B cell (primary cell): ENCODE results near the gene DPYSL4. TPM values are rescaled to one million over a fixed set of nuclear protein-coding genes. Genes with fewer than 3 reads are reported as not detected.

Experiments used
- ATAC-seq: fragments of 200-7000 bp; cut with Tn5 transposase; one replicate; pipeline ENCODE4 v1.10.0; 2021; ENCODE audit warnings: low read depth, mild to moderate bottlenecking, moderate number of reproducible peaks, moderate library complexity
- CTCF ChIA-PET: fragments of 350-600 bp; sonication (Branson Sonifier 250); formaldehyde crosslinking; loops from one replicate; lab custom pipeline; 2021; ENCODE audit warnings: antibody characterized with exemption, inconsistent platforms; lab: Charles Lee
- POLR2A ChIA-PET: fragments of 350-600 bp; sonication (Branson Sonifier 250); formaldehyde crosslinking; loops from one replicate; lab custom pipeline; 2021; ENCODE audit warnings: antibody characterized with exemption; lab: Charles Lee
- DNase-seq: peaks from one replicate; pipeline ENCODE4 v3.0.0; 2013
- H2AFZ ChIP-seq: 2 replicates; pipeline ENCODE4 v1.6.1; 2012; ENCODE audit warnings: mild to moderate bottlenecking, low read depth, low read length; ENCODE audit not compliant: insufficient read depth, poor library complexity, severe bottlenecking
- H3K27ac ChIP-seq, 2 donors: 1 replicate in 1 of 2; 2 replicates in 1 of 2; pipeline ENCODE4 v1.5.1; 2012 to 2013; ENCODE audit warnings: low read length in 2 of 2, mild to moderate bottlenecking in 2 of 2, moderate library complexity in 1 of 2
- H3K27me3 ChIP-seq, 4 experiments: fragments of 200-600 bp in 1 of 4; sonication (generic) in 1 of 4; replicated peaks in 1 of 4; 1 replicate in 2 of 4; 2 replicates in 2 of 4; pipeline versions ENCODE4 v1.6.1 to v1.7.0; 2013 to 2016; ENCODE audit warnings: low read length in 3 of 4, mild to moderate bottlenecking in 2 of 4, mixed read lengths in 1 of 4, moderate library complexity in 1 of 4; ENCODE audit not compliant: insufficient read depth in 4 of 4, control insufficient read depth in 3 of 4; ENCODE audit errors: control extremely low read depth in 1 of 4
- H3K36me3 ChIP-seq, 2 experiments: replicated peaks in 1 of 2; 1 replicate in 1 of 2; 2 replicates in 1 of 2; pipeline versions ENCODE4 v1.6.1 to v1.7.1; 2013; ENCODE audit warnings: low read length in 1 of 2; ENCODE audit not compliant: insufficient read depth in 2 of 2, control insufficient read depth in 1 of 2; ENCODE audit errors: control extremely low read depth in 1 of 2, extremely low read depth in 1 of 2
- H3K4me1 ChIP-seq, 2 donors: fragments of 200-600 bp in 1 of 2; sonication (generic) in 1 of 2; 1 replicate in 1 of 2; 2 replicates in 1 of 2; pipeline versions ENCODE4 v1.5.1 to v1.6.1; 2013 to 2017; ENCODE audit warnings: low read length in 2 of 2; ENCODE audit not compliant: control insufficient read depth in 2 of 2, insufficient read depth in 2 of 2
- H3K4me2 ChIP-seq: replicated peaks from 2 replicates; pipeline ENCODE3; 2012; ENCODE audit warnings: mild to moderate bottlenecking, low read depth, low read length; ENCODE audit not compliant: poor library complexity, severe bottlenecking
- H3K4me3 ChIP-seq, 5 experiments: fragments of 200-600 bp in 1 of 5; sonication (generic) in 1 of 5; 1 replicate in 3 of 5; 2 replicates in 2 of 5; pipeline versions ENCODE4 v1.5.1 to v1.7.0; 2011 to 2016; ENCODE audit warnings: low read length in 4 of 5, mild to moderate bottlenecking in 4 of 5, low read depth in 2 of 5, control low read depth in 1 of 5, moderate library complexity in 1 of 5; ENCODE audit not compliant: insufficient read depth in 1 of 5; ENCODE audit errors: control extremely low read depth in 1 of 5, extremely low read depth in 1 of 5
- H3K79me2 ChIP-seq: fragments of 200-600 bp; sonication (generic); one replicate; pipeline ENCODE4 v1.6.0; 2016; ENCODE audit warnings: low read length; ENCODE audit not compliant: control insufficient read depth, insufficient read depth
- H3K9ac ChIP-seq: fragments of 200-600 bp; sonication (generic); 2 replicates; pipeline ENCODE4 v1.6.1; 2017; ENCODE audit warnings: mild to moderate bottlenecking, low read length, moderate library complexity
- H3K9me3 ChIP-seq, 3 donors: one replicate each; pipeline versions ENCODE4 v1.6.1 to v1.7.1; 2013; ENCODE audit warnings: low read length in 2 of 3; ENCODE audit not compliant: control insufficient read depth in 2 of 3, insufficient read depth in 1 of 3; ENCODE audit errors: control extremely low read depth in 1 of 3
- H4K20me1 ChIP-seq: 2 replicates; pipeline ENCODE4 v1.6.0; 2012; ENCODE audit warnings: mild to moderate bottlenecking, low read length; ENCODE audit not compliant: insufficient read depth, control insufficient read depth, poor library complexity, severe bottlenecking
- H3K27ac Mint-ChIP-seq: one replicate; pipeline ENCODE4 v1.8.0; 2021; ENCODE audit warnings: mixed read lengths
- H3K27me3 Mint-ChIP-seq: one replicate; pipeline ENCODE4 v1.8.0; 2021; ENCODE audit warnings: mixed read lengths
- H3K4me1 Mint-ChIP-seq: one replicate; pipeline ENCODE4 v1.8.0; 2021; ENCODE audit warnings: mixed read lengths
- H3K4me3 Mint-ChIP-seq: one replicate; pipeline ENCODE4 v1.8.0; 2021; ENCODE audit warnings: mixed read lengths
- H3K9me3 Mint-ChIP-seq: one replicate; pipeline ENCODE4 v1.8.0; 2022; ENCODE audit warnings: mixed read lengths; ENCODE audit not compliant: insufficient read depth
- EZH2 ChIP-seq: IDR thresholded peaks from 2 replicates; pipeline ENCODE4 v1.6.1; 2012; ENCODE audit warnings: borderline replicate concordance, low read depth, mild to moderate bottlenecking, moderate library complexity, low read length; ENCODE audit not compliant: insufficient read depth, poor library complexity, severe bottlenecking
- WGBS: methylation state at CpG from one replicate; pipeline ENCODE4 v1.1.5; 2013; ENCODE audit warnings: missing lambda C conversion rate; ENCODE audit not compliant: insufficient coverage; 5-methylcytosine and 5-hydroxymethylcytosine counted together
- intact Hi-C: fragments of 100-400 bp; cut with micrococcal nuclease; formaldehyde crosslinking; loops from one replicate; pipeline ENCODE4 v1.10.0; 2022
- polyA minus RNA-seq: library from RNA; depleted of rRNA, polyadenylated mRNA; stranded (reverse); fragments of >200 nt; gene quantifications from 2 replicates; pipeline ENCODE4 v1.2.3, GENCODE V29; 2012
- polyA plus RNA-seq: library from polyadenylated mRNA; depleted of rRNA; stranded (reverse); fragments of >200 nt; gene quantifications from 2 replicates; pipeline ENCODE4 v1.2.3, GENCODE V29; 2012
- total RNA-seq, 2 donors: library from RNA; stranded (reverse); fragments of 120-200 nt in 1 of 2; gene quantifications; 1 replicate in 1 of 2; 2 replicates in 1 of 2; pipeline versions ENCODE4 v1.2.3 to v1.2.4, GENCODE V29; 2013 to 2022
- TF ChIP-seq, protein P1 (sequence below): fragments of 200-600 bp; IDR thresholded peaks from one replicate; pipeline ENCODE4 v1.8.0; 2022; ENCODE audit warnings: antibody characterized with exemption, mild to moderate bottlenecking

DPYSL4 gene
- 0.22 TPM in 1 of 2 replicates, not detected in the other for total RNA-seq
- total RNA-seq (2013), result 0.02 TPM
- polyA plus RNA-seq, result 0.03 and 0.37 TPM in 2 replicates
- 0.50 TPM in 1 of 2 replicates, not detected in the other for polyA minus RNA-seq

- no peaks in the 10 kb centered on the region for H3K79me2 ChIP-seq
- 10% methylated on average over 90 of the region's 109 CpGs for WGBS
Measured at GRCh38 chr10:132186488-132187429, at the start of gene DPYSL4. DPYSL4 (plus strand) TSS chr10:132186948; CDS start chr10:132187064, 116 bp downstream.

More at GRCh38 chr10:132186488-132187429, at the start of gene DPYSL4:
- DNase-seq (peak; percentile 52), ATAC-seq (peak; percentile 58)
- Histone ChIP-seq H3K4me1 (peaks cover 13 to 25% of the 10 kb centered on the region in 2 donors), H3K9me3 (peaks cover 0 to 16% (median 0%) of the 10 kb centered on the region in 3 donors), H3K4me2 (peak within 1 kb of the TSS; percentile 77), H2AFZ (peak within 1 kb of the TSS; percentile 10), H3K27me3 (peaks cover 0 to 53% (median 19%) of the 10 kb centered on the region in 4 experiments), H4K20me1 (no peaks in the 10 kb centered on the region), H3K4me3 (peak within 1 kb of the TSS in 3 of 5 experiments; percentile 3 to 37 (median 29)), H3K27ac (no peak within 1 kb of the TSS), H3K36me3 (no peaks in the 10 kb centered on the region), H3K9ac (no peak within 1 kb of the TSS)
- peak within 1 kb of the TSS; percentile 52 for H3K4me3 Mint-ChIP-seq
- peaks cover 2% of the 10 kb centered on the region for H3K9me3 Mint-ChIP-seq
- peak; percentile 10 for TF ChIP-seq EZH2
- TF ChIP-seq, protein P1, sequence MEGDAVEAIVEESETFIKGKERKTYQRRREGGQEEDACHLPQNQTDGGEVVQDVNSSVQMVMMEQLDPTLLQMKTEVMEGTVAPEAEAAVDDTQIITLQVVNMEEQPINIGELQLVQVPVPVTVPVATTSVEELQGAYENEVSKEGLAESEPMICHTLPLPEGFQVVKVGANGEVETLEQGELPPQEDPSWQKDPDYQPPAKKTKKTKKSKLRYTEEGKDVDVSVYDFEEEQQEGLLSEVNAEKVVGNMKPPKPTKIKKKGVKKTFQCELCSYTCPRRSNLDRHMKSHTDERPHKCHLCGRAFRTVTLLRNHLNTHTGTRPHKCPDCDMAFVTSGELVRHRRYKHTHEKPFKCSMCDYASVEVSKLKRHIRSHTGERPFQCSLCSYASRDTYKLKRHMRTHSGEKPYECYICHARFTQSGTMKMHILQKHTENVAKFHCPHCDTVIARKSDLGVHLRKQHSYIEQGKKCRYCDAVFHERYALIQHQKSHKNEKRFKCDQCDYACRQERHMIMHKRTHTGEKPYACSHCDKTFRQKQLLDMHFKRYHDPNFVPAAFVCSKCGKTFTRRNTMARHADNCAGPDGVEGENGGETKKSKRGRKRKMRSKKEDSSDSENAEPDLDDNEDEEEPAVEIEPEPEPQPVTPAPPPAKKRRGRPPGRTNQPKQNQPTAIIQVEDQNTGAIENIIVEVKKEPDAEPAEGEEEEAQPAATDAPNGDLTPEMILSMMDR, result no peak
- H3K27me3 Mint-ChIP-seq, result peaks cover 46% of the 10 kb centered on the region
- no peak within 1 kb of the TSS for H3K27ac Mint-ChIP-seq
- POLR2A ChIA-PET, result no interaction called here
- H3K4me1 Mint-ChIP-seq, result peaks cover 8% of the 10 kb centered on the region
- CTCF ChIA-PET, result no interaction called here
- intact Hi-C loops, result loop anchor here (2.0 kb wide), 1 partner anchor 122 kb away; no protein-coding TSS in a partner anchor
